HG02870 (cell line): ENCODE measurements around the gene DTNBP1.
A peak's percentile ranks its signal among the peaks of the same experiment; 100 is the strongest.

Source experiments
- ATAC-seq: cut with Tn5 transposase; IDR thresholded peaks from one replicate; pipeline ENCODE4 v1.9.1; 2021; ENCODE audit warnings: mild to moderate bottlenecking, moderate library complexity; ENCODE audit not compliant: unreplicated experiment

The DTNBP1 gene

GRCh38 chr6:15626878-15627674, 35.8 kb downstream of the DTNBP1 start:
- no peak for ATAC-seq

GRCh38 chr6:15626160-15626559, 36.7 kb downstream of the DTNBP1 start:
- no peak for ATAC-seq

- no peak for ATAC-seq
Measured at GRCh38 chr6:15623276-15624116, 39.3 kb downstream of the DTNBP1 start.

GRCh38 chr6:15622045-15622740, 40.6 kb downstream of the DTNBP1 start:
- ATAC-seq: no peak

- ATAC-seq: peak; percentile 100
Measured at GRCh38 chr6:15621203-15622044, 41.4 kb downstream of the DTNBP1 start.

- no peak for ATAC-seq
Measured at GRCh38 chr6:15620611-15621010, 42.2 kb downstream of the DTNBP1 start.

- no peak for ATAC-seq
Measured at GRCh38 chr6:15619330-15619729, 43.5 kb downstream of the DTNBP1 start.

- no peak for ATAC-seq
Measured at GRCh38 chr6:15618685-15619084, 44.1 kb downstream of the DTNBP1 start.

- no peak for ATAC-seq
Measured at GRCh38 chr6:15616261-15616660, 46.6 kb downstream of the DTNBP1 start.

GRCh38 chr6:15615802-15616201, 47.0 kb downstream of the DTNBP1 start:
- peak; percentile 71 for ATAC-seq

- ATAC-seq: no peak
Measured at GRCh38 chr6:15614277-15614676, 48.6 kb downstream of the DTNBP1 start.

GRCh38 chr6:15608396-15608795, 54.4 kb downstream of the DTNBP1 start:
- ATAC-seq: no peak

GRCh38 chr6:15607603-15608002, 55.2 kb downstream of the DTNBP1 start:
- no peak for ATAC-seq

GRCh38 chr6:15606347-15606746, 56.5 kb downstream of the DTNBP1 start:
- ATAC-seq: no peak

GRCh38 chr6:15604843-15605242, 58.0 kb downstream of the DTNBP1 start:
- no peak for ATAC-seq

- no peak for ATAC-seq
Measured at GRCh38 chr6:15602154-15602553, 60.7 kb downstream of the DTNBP1 start.

GRCh38 chr6:15598273-15598798, 64.5 kb downstream of the DTNBP1 start:
- no peak for ATAC-seq

- no peak for ATAC-seq
Measured at GRCh38 chr6:15596186-15596896, 66.5 kb downstream of the DTNBP1 start.

- ATAC-seq: no peak
Measured at GRCh38 chr6:15595461-15596173, 67.2 kb downstream of the DTNBP1 start.
